Measurements from ENCODE around the gene MTIF2. TPM values are rescaled to one million over a fixed set of nuclear protein-coding genes. Genes with fewer than 3 reads are reported as not detected.
A peak's percentile ranks its signal among the peaks of the same experiment; 100 is the strongest.

MTIF2 gene
- total and polyA plus RNA-seq, 9 of the 15 experiments (the other 6 are each of a cell fraction or from before 2014, with no cell fraction given) = 58.7 to 143 (median 105) TPM

DNA sequence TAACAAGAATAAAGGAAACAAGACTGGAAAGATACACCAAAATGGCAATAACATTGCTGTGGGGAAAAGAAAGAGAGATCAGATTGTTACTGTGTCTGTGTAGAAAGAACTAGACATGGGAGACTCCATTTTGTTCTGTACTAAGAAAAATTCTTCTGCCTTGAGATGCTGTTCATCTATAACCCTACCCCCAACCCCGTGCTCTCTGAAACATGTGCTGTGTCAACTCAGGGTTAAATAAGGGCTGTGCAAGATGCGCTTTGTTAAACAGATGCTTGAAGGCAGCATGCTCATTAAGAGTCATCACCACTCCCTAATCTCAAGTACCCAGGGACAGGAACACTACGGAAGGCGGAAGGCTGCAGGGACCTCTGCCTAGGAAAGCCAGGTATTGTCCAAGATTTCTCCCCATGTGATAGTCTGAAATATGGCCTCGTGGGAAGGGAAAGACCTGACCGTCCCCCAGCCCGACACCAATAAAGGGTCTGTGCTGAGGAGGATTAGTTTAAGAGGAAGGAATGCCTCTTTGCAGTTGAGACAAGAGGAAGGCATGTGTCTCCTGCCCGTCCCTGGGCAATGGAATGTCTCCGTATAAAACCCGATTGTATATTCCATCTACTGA, 10.3 kb upstream of the MTIF2 start (continued):
- TF ChIP-seq DDX20 (tag; IDR thresholded peaks at IDR 0.05; ENCODE audit: low read depth) (peak; percentile 75), TEAD1 (CRISPR knock-in tag; IDR thresholded peaks at IDR 0.05) (peak in 1 of 2 experiments; percentile 35; a peak in 1 of 4 replicates), ZNF644 (tag; IDR thresholded peaks at IDR 0.05; ENCODE audit: low read depth) (0 out of 2 replicates have a peak, but pooled peaks have one; percentile 31), ZNF395 (CRISPR knock-in tag; IDR thresholded peaks at IDR 0.05) (peak; percentile 67; the same call in 1 of the 2 replicates), CUX1 (CRISPR knock-in tag; IDR thresholded peaks at IDR 0.05) (0 out of 2 replicates have a peak, but pooled peaks have one; percentile 27), ZNF668 (CRISPR knock-in tag; IDR thresholded peaks at IDR 0.05) (0 out of 2 replicates have a peak, but pooled peaks have one; percentile 57), PTRF (tag; IDR thresholded peaks at IDR 0.05) (peak; percentile 87), PTTG1 (tag; IDR thresholded peaks at IDR 0.05; ENCODE audit: low read depth) (peak; percentile 68; the same call in 1 of the 2 replicates), CXXC5 (CRISPR knock-in tag; IDR thresholded peaks at IDR 0.05) (peak; percentile 51; the same call in 1 of the 2 replicates), ZNF766 (CRISPR knock-in tag; conservative IDR thresholded peaks at IDR 0.05) (peak; percentile 57; the same call in 1 of the 2 replicates), ZNF592 (IDR thresholded peaks at IDR 0.05) (peak; percentile 96), L3MBTL2 (IDR thresholded peaks at IDR 0.05) (peak; percentile 20; the same call in 1 of the 2 replicates), ZNF583 (CRISPR knock-in tag; IDR thresholded peaks at IDR 0.05) (peak; percentile 82; the same call in 1 of the 2 replicates)
- TF ChIP-seq, protein P1, sequence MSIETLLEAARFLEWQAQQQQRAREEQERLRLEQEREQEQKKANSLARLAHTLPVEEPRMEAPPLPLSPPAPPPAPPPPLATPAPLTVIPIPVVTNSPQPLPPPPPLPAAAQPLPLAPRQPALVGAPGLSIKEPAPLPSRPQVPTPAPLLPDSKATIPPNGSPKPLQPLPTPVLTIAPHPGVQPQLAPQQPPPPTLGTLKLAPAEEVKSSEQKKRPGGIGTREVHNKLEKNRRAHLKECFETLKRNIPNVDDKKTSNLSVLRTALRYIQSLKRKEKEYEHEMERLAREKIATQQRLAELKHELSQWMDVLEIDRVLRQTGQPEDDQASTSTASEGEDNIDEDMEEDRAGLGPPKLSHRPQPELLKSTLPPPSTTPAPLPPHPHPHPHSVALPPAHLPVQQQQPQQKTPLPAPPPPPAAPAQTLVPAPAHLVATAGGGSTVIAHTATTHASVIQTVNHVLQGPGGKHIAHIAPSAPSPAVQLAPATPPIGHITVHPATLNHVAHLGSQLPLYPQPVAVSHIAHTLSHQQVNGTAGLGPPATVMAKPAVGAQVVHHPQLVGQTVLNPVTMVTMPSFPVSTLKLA (conservative IDR thresholded peaks at IDR 0.05) = peak in 1 of 2 experiments; percentile 60; a peak in 2 of 4 replicates
